HG03064 (cell line): ENCODE measurements around the gene EBF3.

Experiments
- ATAC-seq: cut with Tn5 transposase; IDR thresholded peaks from one replicate; pipeline ENCODE4 v1.9.1; 2021; ENCODE audit warnings: low read depth; ENCODE audit not compliant: unreplicated experiment

Gene EBF3

GRCh38 chr10:129960481-129961156 lies 3.5 kb downstream of the EBF3 start:
- no peak for ATAC-seq

GRCh38 chr10:129959544-129960480 lies 4.3 kb downstream of the EBF3 start:
- no peak for ATAC-seq

GRCh38 chr10:129958629-129959543 lies 5.2 kb downstream of the EBF3 start:
- ATAC-seq = no peak

- no peak for ATAC-seq
Measured at GRCh38 chr10:129958148-129958628, 5.9 kb downstream of the EBF3 start.

GRCh38 chr10:129956876-129957673 lies 7.0 kb downstream of the EBF3 start:
- ATAC-seq = no peak

- ATAC-seq = no peak
Measured at GRCh38 chr10:129956286-129956670, 7.8 kb downstream of the EBF3 start.

- ATAC-seq = no peak
Measured at GRCh38 chr10:129955601-129956285, 8.3 kb downstream of the EBF3 start.

GRCh38 chr10:129954492-129955315 lies 9.4 kb downstream of the EBF3 start:
- ATAC-seq = no peak

- ATAC-seq = no peak
Measured at GRCh38 chr10:129953119-129954051, 10.7 kb downstream of the EBF3 start.

GRCh38 chr10:129952378-129953118 lies 11.5 kb downstream of the EBF3 start:
- ATAC-seq = no peak

- no peak for ATAC-seq
Measured at GRCh38 chr10:129951970-129952265, 12.2 kb downstream of the EBF3 start.

- no peak for ATAC-seq
Measured at GRCh38 chr10:129951101-129951969, 12.7 kb downstream of the EBF3 start.

- ATAC-seq = no peak
Measured at GRCh38 chr10:129950676-129951075, 13.4 kb downstream of the EBF3 start.

GRCh38 chr10:129949891-129950291 lies 14.2 kb downstream of the EBF3 start:
- ATAC-seq = no peak

- no peak for ATAC-seq
Measured at GRCh38 chr10:129949411-129949810, 14.7 kb downstream of the EBF3 start.

GRCh38 chr10:129946859-129947258 lies 17.2 kb downstream of the EBF3 start:
- ATAC-seq = no peak
